ENCODE data around the gene OFD1. TPM values are rescaled to one million over a fixed set of nuclear protein-coding genes. Genes with fewer than 3 reads are reported as not detected.

Gene OFD1
- total RNA-seq, 2 donors from 2014 or later = 27.5 to 36.6 TPM

- 20 to 56% methylated on average over 1 to 2 of the region's 2 CpGs for WGBS, 2 donors
- H3K27ac ChIP-seq = no peak overlapping the region
- H3K27me3 ChIP-seq = no peaks in the 10 kb centered on the region
- ATAC-seq (no peak), DNase-seq (no peak)
- no peaks in the 10 kb centered on the region for H3K9me3 ChIP-seq
- no peaks in the 10 kb centered on the region for H3K4me1 ChIP-seq
- no peak for TF ChIP-seq POLR2A (IDR thresholded peaks at IDR 0.05)
- no peak for TF ChIP-seq CTCF (IDR thresholded peaks at IDR 0.05)
- no peak overlapping the region for H3K4me3 ChIP-seq
- no peaks in the 10 kb centered on the region for H3K36me3 ChIP-seq (replicated peaks in 1 of 2; ENCODE audit: insufficient read depth in 1 of 2, low read depth in 2 of 2)
- intact Hi-C loops (cut with DNase I) = no loop called here
Observed at GRCh38 chrX:13778916-13779315, 44.4 kb downstream of the OFD1 start.

- Histone ChIP-seq H3K9me3 (no peaks in the 10 kb centered on the region), H3K4me3 (no peak overlapping the region), H3K27me3 (no peaks in the 10 kb centered on the region), H3K4me1 (no peaks in the 10 kb centered on the region), H3K27ac (no peak overlapping the region), H3K36me3 (replicated peaks in 1 of 2; ENCODE audit: insufficient read depth in 1 of 2, low read depth in 2 of 2) (no peaks in the 10 kb centered on the region)
- DNase-seq (no peak), ATAC-seq (no peak)
- 57 to 78% methylated on average over 4 to 7 of the region's 7 CpGs for WGBS, 2 donors
- TF ChIP-seq CTCF (IDR thresholded peaks at IDR 0.05) (no peak), POLR2A (IDR thresholded peaks at IDR 0.05) (no peak)
- intact Hi-C loops (cut with DNase I) = no loop called here
Observed at GRCh38 chrX:13780868-13781427, 46.4 kb downstream of the OFD1 start.

GRCh38 chrX:13786048-13786447, 51.5 kb downstream of the OFD1 start:
- no peaks in the 10 kb centered on the region for H3K9me3 ChIP-seq
- H3K27me3 ChIP-seq = no peaks in the 10 kb centered on the region
- no peak for DNase-seq
- H3K27ac ChIP-seq = no peak overlapping the region
- H3K4me3 ChIP-seq = no peak overlapping the region
- TF ChIP-seq POLR2A (IDR thresholded peaks at IDR 0.05) (no peak), CTCF (IDR thresholded peaks at IDR 0.05) (no peak)
- no peak for ATAC-seq
- no peaks in the 10 kb centered on the region for H3K36me3 ChIP-seq (replicated peaks in 1 of 2; ENCODE audit: insufficient read depth in 1 of 2, low read depth in 2 of 2)
- 72 to 73% methylated on average over 3 to 8 of the region's 8 CpGs for WGBS, 2 donors
- intact Hi-C loops (cut with DNase I) = no loop called here
- no peaks in the 10 kb centered on the region for H3K4me1 ChIP-seq

GRCh38 chrX:13790206-13791131, 55.9 kb downstream of the OFD1 start:
- Histone ChIP-seq H3K27ac (no peak overlapping the region), H3K4me3 (no peak overlapping the region), H3K9me3 (no peaks in the 10 kb centered on the region), H3K27me3 (no peaks in the 10 kb centered on the region), H3K36me3 (replicated peaks in 1 of 2; ENCODE audit: insufficient read depth in 1 of 2, low read depth in 2 of 2) (no peaks in the 10 kb centered on the region), H3K4me1 (no peaks in the 10 kb centered on the region)
- TF ChIP-seq CTCF (IDR thresholded peaks at IDR 0.05) = no peak
- no peak for TF ChIP-seq POLR2A (IDR thresholded peaks at IDR 0.05)
- DNase-seq (no peak), ATAC-seq (no peak)
- intact Hi-C loops (cut with DNase I) = no loop called here
- 70 to 73% methylated on average over 6 of the region's 6 CpGs for WGBS, 2 donors

Data from body of pancreas (tissue), 4 donors.